GM13976 (cell line): ENCODE results near the gene CTNNAL1.
"Not testable (repeated sequence)": the region's sequence is repeated elsewhere in the genome, so short reads cannot be mapped to it uniquely, and the experiment has no call there.

Experiments
- DNase-seq: peaks from one replicate; pipeline ENCODE4 v3.0.0; 2012; ENCODE audit warnings: low spot score
- CTCF ChIP-seq: IDR thresholded peaks from 2 replicates; pipeline ENCODE4 v1.5.1; 2012; ENCODE audit warnings: borderline replicate concordance, mild to moderate bottlenecking; ENCODE audit not compliant: insufficient read depth; ENCODE audit errors: extremely low read depth, missing control alignments, control extremely low read depth
- in situ Hi-C: fragments of 300-500 bp; cut with MboI; formaldehyde crosslinking; loops from one replicate; pipeline ENCODE4 v1.12.0; 2022; ENCODE audit warnings: low sequenced_read_pairs, mixed read lengths, inconsistent platforms; ENCODE audit not compliant: unreplicated experiment

CTNNAL1 gene

DNA sequence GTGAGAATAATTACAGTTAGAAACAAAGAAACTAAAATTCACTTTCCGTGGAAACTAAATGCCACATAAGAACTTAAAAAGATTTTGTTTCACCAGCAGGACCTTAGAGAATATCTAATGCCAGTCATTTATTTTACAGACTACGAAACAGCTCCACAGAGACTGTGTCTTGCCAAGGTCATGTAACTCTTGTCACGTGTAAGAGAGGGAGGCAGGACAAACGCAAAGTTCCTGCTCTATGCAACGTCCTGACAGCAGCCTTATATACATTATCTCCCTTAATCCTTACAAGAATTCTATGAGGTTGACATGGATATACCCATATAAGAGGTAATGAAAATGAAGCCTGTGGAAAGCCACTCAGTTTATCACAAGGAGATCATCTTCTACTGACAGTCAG lies 39.4 kb downstream of the CTNNAL1 start:
- in situ Hi-C loops: no loop called here
- no peak for TF ChIP-seq CTCF
- DNase-seq: no peak

DNA sequence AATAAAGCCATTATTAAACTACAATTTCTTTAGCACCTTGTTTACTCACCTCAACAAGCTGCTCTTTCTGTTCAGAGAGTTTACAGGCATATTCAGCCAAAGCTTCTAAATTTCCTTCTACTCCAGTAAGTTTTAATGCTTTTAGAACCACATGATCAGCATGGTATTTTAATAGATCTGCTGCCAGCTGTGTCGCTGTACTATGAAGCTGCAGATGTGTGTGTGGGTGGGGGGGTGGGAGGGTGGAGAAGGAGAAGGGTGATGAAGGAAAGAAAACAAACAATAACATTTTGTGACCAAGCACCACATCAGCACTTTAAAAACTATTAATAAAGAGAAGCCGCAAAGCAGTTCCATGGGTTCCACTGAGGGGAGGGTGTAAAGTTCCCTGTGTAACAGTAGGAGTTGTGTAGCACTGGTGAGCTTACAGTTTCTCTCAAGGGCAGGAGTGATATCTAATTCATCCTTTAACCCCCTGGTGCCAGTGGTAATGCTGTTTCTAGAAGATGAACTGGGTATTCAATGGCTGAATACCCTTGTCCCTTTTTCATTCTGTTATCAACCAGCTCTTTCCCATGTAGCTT lies 40.6 kb downstream of the CTNNAL1 start:
- no peak for DNase-seq
- in situ Hi-C loops: no loop called here
- no peak for TF ChIP-seq CTCF

DNA sequence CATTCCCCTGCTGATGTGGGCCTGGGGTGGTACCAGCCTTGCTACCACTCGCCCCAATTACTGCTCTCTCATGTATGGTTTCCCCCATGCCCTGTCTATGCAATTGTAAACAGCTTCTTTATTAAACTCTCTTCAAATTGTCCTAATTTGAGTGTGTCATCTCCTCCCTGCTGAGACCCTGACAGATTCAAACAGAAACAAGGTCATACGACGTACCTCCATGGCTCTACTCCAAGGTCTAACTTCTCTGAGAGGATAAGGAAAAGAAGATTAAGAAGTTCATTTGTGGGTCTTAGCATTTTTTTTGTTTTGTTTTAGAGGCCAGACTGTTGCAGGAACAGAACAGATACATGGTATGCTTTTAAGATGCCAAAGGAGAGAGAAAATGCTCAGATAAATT lies 41.1 kb downstream of the CTNNAL1 start:
- in situ Hi-C loops: no loop called here
- TF ChIP-seq CTCF: no peak
- no peak for DNase-seq

DNA sequence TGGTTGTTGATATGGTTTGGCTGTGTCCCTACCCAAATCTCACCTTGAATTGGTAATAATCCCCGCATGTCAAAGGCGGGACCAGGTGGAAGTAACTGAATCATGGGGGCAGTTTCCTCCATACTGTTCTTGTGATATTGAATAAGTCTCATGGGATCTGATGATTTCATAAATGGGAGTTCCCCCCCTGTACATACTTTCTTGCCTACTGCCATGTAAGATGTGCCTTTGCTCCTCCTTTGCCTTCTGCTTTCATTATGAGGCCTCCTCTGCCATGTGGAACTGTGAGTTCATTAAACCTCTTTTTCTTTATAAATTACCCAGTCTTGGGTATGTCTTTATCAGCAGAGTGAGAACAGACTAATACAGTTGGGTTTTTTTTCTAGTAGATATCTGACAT lies 41.9 kb downstream of the CTNNAL1 start:
- in situ Hi-C loops, DNase-seq: not testable (repeated sequence)

GRCh38 chr9:108967916-108968315 lies 45.4 kb downstream of the CTNNAL1 start:
- in situ Hi-C loops: no loop called here
- DNase-seq: no peak
- TF ChIP-seq CTCF: no peak

DNA sequence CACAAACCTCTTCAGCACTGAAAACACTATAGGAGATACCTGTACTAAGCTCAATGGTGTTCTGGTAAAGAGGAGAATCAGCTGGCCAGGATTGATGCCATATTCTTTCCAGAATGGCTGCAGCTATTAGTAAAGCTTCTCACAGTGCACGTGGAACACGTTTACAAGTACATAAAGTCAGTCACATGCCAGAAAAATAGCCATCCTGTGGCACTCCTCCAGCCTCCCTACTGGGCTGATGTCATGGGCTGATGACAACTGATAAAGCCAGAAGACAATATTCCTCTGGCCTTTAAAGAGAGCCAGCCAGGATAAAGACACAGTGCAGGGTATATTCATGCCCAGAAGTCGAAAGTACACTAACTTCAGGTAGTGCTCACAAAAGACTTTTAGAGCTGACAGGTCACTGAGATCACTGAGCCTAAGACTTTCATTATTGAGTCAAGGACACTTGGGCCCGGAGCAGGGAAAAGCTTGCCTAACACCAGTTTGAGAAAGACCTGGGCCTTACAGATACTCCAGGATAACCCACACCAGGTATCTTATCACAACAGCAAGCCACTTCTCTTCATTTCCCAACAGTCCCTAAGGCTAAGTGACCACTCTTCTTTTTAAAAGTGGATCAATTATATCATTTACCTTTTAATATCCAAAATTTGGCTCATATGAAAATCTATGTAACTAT lies 49.7 kb downstream of the CTNNAL1 start:
- no peak for DNase-seq
- in situ Hi-C loops: no loop called here
- TF ChIP-seq CTCF: no peak

- in situ Hi-C loops: no loop called here
- DNase-seq: no peak
- TF ChIP-seq CTCF: no peak
Measured at GRCh38 chr9:108961151-108961550, 52.1 kb downstream of the CTNNAL1 start.
